ELR (cell line): ENCODE results near the gene JPH3.
A peak's percentile ranks its signal among the peaks of the same experiment; 100 is the strongest.

Experiments
- DNase-seq: peaks from one replicate; pipeline ENCODE4 v3.0.0-alpha.2; 2015; ENCODE audit warnings: low read depth

The JPH3 gene

GRCh38 chr16:87602001-87602775 is at the start of gene JPH3:
Gene JPH3 (plus strand): TSS chr16:87602508. CDS start chr16:87603147, 639 bp downstream.
- DNase-seq: no peak

GRCh38 chr16:87552772-87553573 is 49.3 kb upstream of the JPH3 start:
- peak; percentile 55 for DNase-seq

GRCh38 chr16:87554754-87555427 is 47.4 kb upstream of the JPH3 start:
- DNase-seq: no peak

GRCh38 chr16:87555647-87556046 is 46.7 kb upstream of the JPH3 start:
- DNase-seq: no peak

GRCh38 chr16:87556941-87557459 is 45.3 kb upstream of the JPH3 start:
- DNase-seq: no peak

GRCh38 chr16:87558682-87559081 is 43.6 kb upstream of the JPH3 start:
- no peak for DNase-seq

- no peak for DNase-seq
These were observed 42.4 kb upstream of the JPH3 start for GRCh38 chr16:87559945-87560344.

- peak; percentile 51 for DNase-seq
These were observed 41.7 kb upstream of the JPH3 start for GRCh38 chr16:87560428-87561199.

- DNase-seq: no peak
These were observed 40.9 kb upstream of the JPH3 start for GRCh38 chr16:87561200-87562105.

GRCh38 chr16:87562201-87562600 is 40.1 kb upstream of the JPH3 start:
- no peak for DNase-seq

- no peak for DNase-seq
These were observed 39.3 kb upstream of the JPH3 start for GRCh38 chr16:87563022-87563421.

- no peak for DNase-seq
These were observed 38.4 kb upstream of the JPH3 start for GRCh38 chr16:87563714-87564523.

GRCh38 chr16:87564524-87564778 is 37.9 kb upstream of the JPH3 start:
- no peak for DNase-seq

GRCh38 chr16:87569601-87570571 is 32.4 kb upstream of the JPH3 start:
- no peak for DNase-seq

GRCh38 chr16:87570572-87570937 is 31.8 kb upstream of the JPH3 start:
- no peak for DNase-seq

GRCh38 chr16:87570938-87571867 is 31.1 kb upstream of the JPH3 start:
- DNase-seq: peak; percentile 36

- DNase-seq: no peak
These were observed 30.5 kb upstream of the JPH3 start for GRCh38 chr16:87571868-87572244.

- DNase-seq: no peak
These were observed 29.3 kb upstream of the JPH3 start for GRCh38 chr16:87572959-87573358.
